Naive thymus-derived CD4-positive, alpha-beta T cell (primary cell): ENCODE measurements around the gene JADE1. TPM values are rescaled to one million over a fixed set of nuclear protein-coding genes. Genes with fewer than 3 reads are reported as not detected.
A peak's percentile ranks its signal among the peaks of the same experiment; 100 is the strongest.

Experiments
- ATAC-seq: fragments of 150-1000 bp; cut with Tn5 transposase; 2 replicates; pipeline ENCODE4 v1.10.0; 2021; ENCODE audit warnings: mild to moderate bottlenecking, moderate library complexity
- CTCF ChIA-PET: fragments of 350-600 bp; sonication (Branson Sonifier 250); formaldehyde crosslinking; loops from one replicate; lab custom pipeline; 2021; ENCODE audit warnings: antibody characterized with exemption; lab: Charles Lee
- POLR2A ChIA-PET: fragments of 350-600 bp; sonication (Branson Sonifier 250); formaldehyde crosslinking; loops from one replicate; lab custom pipeline; 2021; ENCODE audit warnings: antibody characterized with exemption, inconsistent platforms; lab: Charles Lee
- DNase-seq, 9 donors: peaks; one replicate each; pipeline versions ENCODE4 v3.0.0 to v3.0.0-alpha.2; 2020 to 2022; ENCODE audit warnings: mixed read lengths in 1 of 9
- H3K27ac ChIP-seq: one replicate; pipeline ENCODE4 v1.7.0; 2013; ENCODE audit warnings: mild to moderate bottlenecking, low read depth, low read length, moderate library complexity
- H3K27me3 ChIP-seq, 2 donors: one replicate each; pipeline ENCODE4 v1.7.0; 2013; ENCODE audit warnings: low read length in 2 of 2, mild to moderate bottlenecking in 2 of 2, moderate library complexity in 2 of 2; ENCODE audit not compliant: control insufficient read depth in 2 of 2, insufficient read depth in 2 of 2
- H3K36me3 ChIP-seq, 3 experiments: 1 replicate in 2 of 3; 2 replicates in 1 of 3; pipeline ENCODE4 v1.7.0; 2013; ENCODE audit warnings: low read length in 3 of 3, mild to moderate bottlenecking in 3 of 3, moderate library complexity in 1 of 3; ENCODE audit not compliant: insufficient read depth in 3 of 3, control insufficient read depth in 2 of 3
- H3K4me1 ChIP-seq, 2 donors: one replicate each; pipeline ENCODE4 v1.7.0; 2013; ENCODE audit warnings: low read length in 2 of 2, mild to moderate bottlenecking in 2 of 2, moderate library complexity in 1 of 2; ENCODE audit not compliant: control insufficient read depth in 2 of 2, insufficient read depth in 2 of 2
- H3K4me3 ChIP-seq: 2 replicates; pipeline ENCODE4 v1.7.0; 2013; ENCODE audit warnings: mild to moderate bottlenecking, low read length
- H3K9me3 ChIP-seq, 3 experiments: 1 replicate in 2 of 3; 2 replicates in 1 of 3; pipeline ENCODE4 v1.7.0; 2013; ENCODE audit warnings: low read length in 3 of 3; ENCODE audit not compliant: control insufficient read depth in 2 of 3
- H3K27ac Mint-ChIP-seq, 9 donors: one replicate each; pipeline ENCODE4 v1.8.0; 2020 to 2022; ENCODE audit warnings: mixed read lengths in 9 of 9, mild to moderate bottlenecking in 8 of 9, moderate library complexity in 5 of 9, inconsistent platforms in 2 of 9
- H3K27me3 Mint-ChIP-seq, 5 donors: one replicate each; pipeline ENCODE4 v1.8.0; 2021 to 2022; ENCODE audit warnings: mixed read lengths in 5 of 5, mild to moderate bottlenecking in 1 of 5
- H3K36me3 Mint-ChIP-seq, 5 donors: one replicate each; pipeline ENCODE4 v1.8.0; 2020 to 2022; ENCODE audit warnings: mixed read lengths in 5 of 5, mild to moderate bottlenecking in 3 of 5, inconsistent platforms in 1 of 5
- H3K4me1 Mint-ChIP-seq, 7 donors: one replicate each; pipeline ENCODE4 v1.8.0; 2020 to 2022; ENCODE audit warnings: mixed read lengths in 7 of 7, mild to moderate bottlenecking in 3 of 7, inconsistent platforms in 1 of 7
- H3K4me3 Mint-ChIP-seq, 10 donors: one replicate each; pipeline ENCODE4 v1.8.0; 2020 to 2022; ENCODE audit warnings: mild to moderate bottlenecking in 10 of 10, mixed read lengths in 10 of 10, moderate library complexity in 6 of 10, inconsistent platforms in 2 of 10
- H3K9me3 Mint-ChIP-seq, 11 donors: one replicate each; pipeline ENCODE4 v1.8.0; 2020 to 2022; ENCODE audit warnings: mixed read lengths in 11 of 11, mild to moderate bottlenecking in 4 of 11, inconsistent platforms in 1 of 11, moderate library complexity in 1 of 11
- intact Hi-C, 2 donors: fragments of 100-400 bp; cut with micrococcal nuclease; formaldehyde crosslinking; loops; one replicate each; pipeline ENCODE4 v1.15.1; 2023
- polyA plus RNA-seq, 2 donors: library from polyadenylated mRNA; unstranded; fragments of 300-500 nt; fragmentation: Illumina TruSeq; gene quantifications; one replicate each; pipeline ENCODE4 v1.2.3, GENCODE V29; 2021
- total RNA-seq, 6 experiments: library from RNA in 5 of 6; stranded (reverse) in 5 of 6; gene quantifications; 1 replicate in 5 of 6; 2 replicates in 1 of 6; pipeline ENCODE4 v1.2.3 and lab custom pipeline; 2021 to 2026

JADE1 gene
- total and polyA plus RNA-seq, 7 experiments from 2014 or later, result 34.5 to 79.5 (median 55.8) TPM

DNA sequence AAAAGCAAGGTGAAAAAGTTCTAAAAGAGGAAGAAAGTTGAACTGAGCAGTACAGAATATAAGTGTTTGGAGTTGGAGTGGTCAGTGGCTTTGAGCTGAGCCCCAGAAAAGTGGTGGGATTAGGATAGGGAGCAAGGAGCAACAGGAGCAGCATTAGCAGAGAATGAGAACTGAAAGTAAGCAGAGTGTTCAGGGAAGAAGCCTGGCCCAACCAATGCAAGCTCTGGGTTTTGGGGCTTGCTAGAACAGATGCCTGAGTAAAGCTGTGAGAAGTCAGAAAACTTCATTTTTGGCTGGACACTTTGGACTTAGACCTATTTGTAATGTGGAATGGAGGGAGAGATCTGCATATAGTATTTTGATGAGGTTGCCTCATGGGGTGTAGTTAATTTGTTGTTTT lies 17.8 kb downstream of the JADE1 start:
- Histone ChIP-seq H3K9me3 (no peaks in the 10 kb centered on the region), H3K36me3 (peaks cover 0 to 23% (median 4%) of the 10 kb centered on the region in 3 experiments), H3K27me3 (no peaks in the 10 kb centered on the region), H3K4me1 (peaks cover 6 to 17% of the 10 kb centered on the region in 2 donors), H3K27ac (no peak overlapping the region), H3K4me3 (no peak overlapping the region)
- CTCF ChIA-PET, result no interaction called here
- Mint-ChIP-seq H3K27ac (peak overlapping the region; percentile 2 to 74 (median 14)), H3K27me3 (no peaks in the 10 kb centered on the region), H3K4me3 (peak overlapping the region in 5 of 10 donors; percentile 10 to 26 (median 22)), H3K9me3 (peaks cover 0 to 13% (median 0%) of the 10 kb centered on the region in 11 donors), H3K4me1 (peaks cover 50 to 95% (median 87%) of the 10 kb centered on the region in 7 donors), H3K36me3 (peaks cover 0 to 44% (median 26%) of the 10 kb centered on the region in 5 donors)
- no peak for DNase-seq
- ATAC-seq, result no peak
- intact Hi-C loops, result loop anchor here in 1 of 2 donors (2.0 to 5.0 kb wide), 2 partner anchors 14 to 490 kb away; no protein-coding TSS in a partner anchor
- POLR2A ChIA-PET, result no interaction called here

DNA sequence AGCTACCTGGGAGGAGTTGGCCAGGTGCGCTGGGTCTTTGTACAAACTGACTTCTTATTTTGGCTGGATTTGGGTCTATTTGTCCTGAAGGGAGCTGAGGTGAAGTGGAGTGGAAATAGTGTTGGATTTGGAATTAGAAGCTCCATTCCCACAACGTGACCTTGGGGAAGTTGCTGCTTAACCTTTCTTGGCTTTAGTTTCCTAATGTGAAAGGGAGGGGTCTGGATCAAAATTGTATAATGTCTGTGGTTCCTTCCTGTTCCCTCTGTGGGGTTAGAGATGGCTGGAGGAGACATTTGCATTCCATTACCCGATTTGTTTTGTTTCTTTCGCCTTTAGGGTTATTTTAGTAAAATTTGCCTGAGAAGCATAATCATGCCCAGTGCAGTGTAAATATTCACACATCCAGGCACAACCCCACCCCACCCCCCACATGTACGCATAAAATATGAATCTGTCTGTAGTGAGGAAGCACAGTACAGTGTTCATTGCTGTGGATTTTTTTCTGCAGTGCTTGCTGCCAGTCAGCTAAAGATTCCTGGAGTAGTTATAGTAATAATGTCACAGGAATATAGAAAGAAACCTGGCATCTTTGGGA lies 21.5 kb downstream of the JADE1 start:
- ATAC-seq (no peak), DNase-seq (no peak)
- H3K4me1 Mint-ChIP-seq, result peaks cover 39 to 89% (median 80%) of the 10 kb centered on the region in 7 donors
- no peaks in the 10 kb centered on the region for H3K27me3 ChIP-seq
- H3K4me3 ChIP-seq, result no peak overlapping the region
- H3K27ac ChIP-seq, result no peak overlapping the region
- H3K9me3 Mint-ChIP-seq, result peaks cover 0 to 13% (median 0%) of the 10 kb centered on the region in 11 donors
- peaks cover 0 to 55% (median 20%) of the 10 kb centered on the region in 3 experiments for H3K36me3 ChIP-seq
- intact Hi-C loops, result no loop called here
- peak overlapping the region in 5 of 10 donors; percentile 0 to 41 (median 24) for H3K4me3 Mint-ChIP-seq
- peaks cover 4 to 58% (median 34%) of the 10 kb centered on the region in 5 donors for H3K36me3 Mint-ChIP-seq
- no peaks in the 10 kb centered on the region for H3K9me3 ChIP-seq
- H3K27me3 Mint-ChIP-seq, result no peaks in the 10 kb centered on the region
- H3K4me1 ChIP-seq, result peaks cover 4 to 17% of the 10 kb centered on the region in 2 donors
- ChIA-PET POLR2A (no interaction called here), CTCF (interaction anchor here (0.6 kb wide), 1 partner anchor 156 kb away, joined by 4 read pairs; no protein-coding TSS in a partner anchor)
- peak overlapping the region in 8 of 9 donors; percentile 0 to 74 (median 48) for H3K27ac Mint-ChIP-seq

DNA sequence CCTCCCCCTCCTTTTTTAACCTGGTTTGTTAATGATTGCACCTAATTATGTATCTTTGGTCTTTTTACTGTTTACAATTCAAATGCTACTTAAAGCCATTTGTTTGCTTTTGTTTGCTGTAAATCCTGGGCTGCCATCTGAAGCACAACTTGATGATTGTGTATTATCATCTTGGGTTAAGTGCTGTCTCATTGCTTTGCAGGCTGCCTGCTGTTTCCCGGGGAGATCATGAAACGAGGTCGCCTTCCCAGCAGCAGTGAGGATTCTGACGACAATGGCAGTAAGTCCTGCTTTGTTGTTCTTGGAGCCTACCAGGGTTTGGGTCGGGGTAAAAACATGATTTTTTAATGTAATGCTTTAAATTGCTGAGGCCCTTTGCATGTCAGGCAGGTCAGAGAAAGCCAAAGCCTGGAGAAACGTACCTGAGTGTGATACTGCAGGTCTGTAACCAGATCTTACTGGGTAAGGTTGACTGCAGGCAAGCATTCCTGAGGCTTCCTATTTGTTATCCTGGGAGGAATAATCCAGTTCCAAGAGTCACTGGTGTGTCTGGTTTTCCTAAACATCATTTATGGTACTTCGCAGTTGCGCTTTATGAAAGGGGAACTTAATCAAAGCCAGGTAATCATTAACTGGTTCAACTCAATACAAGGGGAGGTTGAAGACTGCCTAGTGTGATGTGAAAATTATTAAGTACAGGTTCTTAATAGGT lies 22.2 kb downstream of the JADE1 start:
- Histone ChIP-seq H3K4me1 (peaks cover 4 to 15% of the 10 kb centered on the region in 2 donors), H3K9me3 (no peaks in the 10 kb centered on the region), H3K27ac (no peak overlapping the region), H3K27me3 (no peaks in the 10 kb centered on the region), H3K4me3 (no peak overlapping the region), H3K36me3 (peaks cover 0 to 55% (median 20%) of the 10 kb centered on the region in 3 experiments)
- H3K9me3 Mint-ChIP-seq, result peaks cover 0 to 13% (median 0%) of the 10 kb centered on the region in 11 donors
- peak overlapping the region in 2 of 10 donors; percentile 4 to 11 for H3K4me3 Mint-ChIP-seq
- ChIA-PET POLR2A (interaction anchor here (0.8 to 0.9 kb wide), 2 partner anchors 13 to 22 kb away, joined by 3 to 8 read pairs; partner anchors contain the start of gene JADE1), CTCF (no interaction called here)
- ATAC-seq (no peak), DNase-seq (no peak)
- peak overlapping the region in 6 of 9 donors; percentile 0 to 61 (median 33) for H3K27ac Mint-ChIP-seq
- intact Hi-C loops, result no loop called here
- peaks cover 4 to 62% (median 35%) of the 10 kb centered on the region in 5 donors for H3K36me3 Mint-ChIP-seq
- no peaks in the 10 kb centered on the region for H3K27me3 Mint-ChIP-seq
- peaks cover 34 to 89% (median 80%) of the 10 kb centered on the region in 7 donors for H3K4me1 Mint-ChIP-seq

DNA sequence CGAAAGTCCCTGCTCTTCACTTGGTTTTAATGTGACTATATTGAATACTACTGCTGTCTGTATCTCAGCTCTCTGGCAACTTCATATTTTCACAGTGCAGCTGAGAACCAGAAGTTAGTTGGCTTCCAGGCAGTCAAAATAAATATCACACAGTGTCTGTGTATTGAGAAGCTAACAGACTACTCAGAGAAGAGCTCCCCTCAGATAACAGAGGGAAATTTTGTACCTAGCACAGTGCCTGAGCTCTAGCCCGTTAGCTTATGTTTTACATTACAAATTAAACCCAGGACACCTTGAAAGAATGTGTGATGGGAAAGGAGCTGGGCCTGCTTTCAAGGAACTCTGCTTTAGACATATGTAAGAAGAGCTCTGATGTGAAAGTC lies 22.7 kb downstream of the JADE1 start:
- peaks cover 1 to 12% of the 10 kb centered on the region in 2 donors for H3K4me1 ChIP-seq
- ATAC-seq (no peak), DNase-seq (no peak)
- ChIA-PET CTCF (no interaction called here), POLR2A (interaction anchor here (0.8 to 0.9 kb wide), 2 partner anchors 13 to 22 kb away, joined by 3 to 8 read pairs; partner anchors contain the start of gene JADE1)
- H3K9me3 ChIP-seq, result no peaks in the 10 kb centered on the region
- intact Hi-C loops, result no loop called here
- H3K27me3 ChIP-seq, result no peaks in the 10 kb centered on the region
- H3K36me3 Mint-ChIP-seq, result peaks cover 4 to 62% (median 31%) of the 10 kb centered on the region in 5 donors
- H3K27ac ChIP-seq, result no peak overlapping the region
- peak overlapping the region in 5 of 9 donors; percentile 1 to 78 (median 54) for H3K27ac Mint-ChIP-seq
- peaks cover 31 to 89% (median 80%) of the 10 kb centered on the region in 7 donors for H3K4me1 Mint-ChIP-seq
- H3K4me3 Mint-ChIP-seq, result no peak overlapping the region
- H3K36me3 ChIP-seq, result peaks cover 0 to 58% (median 20%) of the 10 kb centered on the region in 3 experiments
- no peak overlapping the region for H3K4me3 ChIP-seq
- no peaks in the 10 kb centered on the region for H3K27me3 Mint-ChIP-seq
- H3K9me3 Mint-ChIP-seq, result peaks cover 0 to 13% (median 0%) of the 10 kb centered on the region in 11 donors

DNA sequence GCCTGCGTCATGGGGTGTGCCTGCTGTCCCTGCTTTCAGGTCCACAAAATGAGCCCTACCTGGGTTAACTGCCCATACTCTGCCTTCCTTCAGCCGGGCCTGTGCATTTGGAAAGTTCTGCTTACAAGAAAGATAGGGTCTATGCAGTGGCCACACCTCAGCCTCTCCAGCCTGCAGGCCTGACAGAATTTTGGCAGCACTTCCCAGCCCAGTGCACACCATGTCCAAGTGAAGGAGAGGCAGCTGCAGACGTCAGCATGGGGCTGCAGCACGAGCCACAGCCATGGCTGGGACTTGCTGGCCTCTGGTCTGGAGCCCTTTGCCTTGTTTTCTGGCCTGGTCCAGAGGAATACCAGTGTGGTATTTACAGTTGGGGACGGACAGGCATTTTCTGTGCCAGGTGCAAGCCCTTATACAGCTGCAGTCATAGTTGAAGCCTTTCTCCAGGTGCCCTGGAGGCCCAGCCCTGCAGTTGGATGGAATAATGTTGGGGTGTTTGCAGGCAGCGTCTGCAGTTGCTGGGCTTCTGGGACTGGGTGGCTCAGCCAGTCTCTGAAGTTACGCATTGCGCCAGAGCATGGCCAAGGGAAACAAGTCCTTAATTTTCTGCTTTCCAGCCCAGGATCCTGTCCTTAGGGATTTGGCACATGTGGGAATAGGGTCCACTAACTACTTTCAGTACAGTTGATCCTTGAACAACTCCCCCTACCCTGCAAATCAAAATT lies 26.2 kb downstream of the JADE1 start:
- Mint-ChIP-seq H3K27ac (peak overlapping the region in 4 of 9 donors; percentile 30 to 74 (median 50)), H3K4me3 (peak overlapping the region in 3 of 10 donors; percentile 23 to 43 (median 34)), H3K36me3 (peaks cover 4 to 34% (median 10%) of the 10 kb centered on the region in 5 donors), H3K4me1 (peaks cover 38 to 91% (median 81%) of the 10 kb centered on the region in 7 donors), H3K9me3 (no peaks in the 10 kb centered on the region), H3K27me3 (no peaks in the 10 kb centered on the region)
- Histone ChIP-seq H3K36me3 (peaks cover 0 to 52% (median 20%) of the 10 kb centered on the region in 3 experiments), H3K4me3 (no peak overlapping the region), H3K4me1 (peaks cover 9 to 27% of the 10 kb centered on the region in 2 donors), H3K27ac (no peak overlapping the region), H3K27me3 (no peaks in the 10 kb centered on the region), H3K9me3 (no peaks in the 10 kb centered on the region)
- intact Hi-C loops, result no loop called here
- no peak for ATAC-seq
- ChIA-PET POLR2A (interaction anchor here (0.6 kb wide), 1 partner anchor 26 kb away, joined by 3 read pairs; the partner anchor contains the start of gene JADE1), CTCF (no interaction called here)
- no peak for DNase-seq

DNA sequence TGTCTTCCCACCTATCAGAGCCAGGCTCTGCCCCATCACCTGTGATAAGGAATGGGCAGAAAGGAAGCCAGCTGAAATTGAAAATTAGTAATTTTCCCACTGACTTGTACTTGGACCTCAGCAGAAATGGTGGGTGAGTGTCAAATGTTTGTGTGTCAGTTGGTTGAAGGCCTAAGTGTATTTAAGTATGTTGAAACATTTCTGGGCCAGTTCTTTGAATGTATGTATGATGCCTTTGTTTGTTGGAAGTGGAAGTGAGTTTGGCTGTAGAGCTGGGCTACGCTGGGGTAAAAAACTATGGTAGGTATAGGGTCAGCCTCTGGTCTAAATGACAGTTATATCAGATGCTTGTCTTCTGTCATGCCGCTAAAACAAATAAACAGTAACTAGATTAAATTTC lies 27.7 kb downstream of the JADE1 start:
- Mint-ChIP-seq H3K27me3 (no peaks in the 10 kb centered on the region), H3K4me3 (peak overlapping the region in 1 of 10 donors; percentile 26), H3K36me3 (peaks cover 4 to 29% (median 10%) of the 10 kb centered on the region in 5 donors), H3K9me3 (no peaks in the 10 kb centered on the region), H3K4me1 (peaks cover 43 to 89% (median 77%) of the 10 kb centered on the region in 7 donors), H3K27ac (peak overlapping the region in 7 of 9 donors; percentile 8 to 51 (median 29))
- intact Hi-C loops, result no loop called here
- DNase-seq, result no peak
- Histone ChIP-seq H3K4me3 (no peak overlapping the region), H3K4me1 (peaks cover 15 to 26% of the 10 kb centered on the region in 2 donors), H3K27me3 (no peaks in the 10 kb centered on the region), H3K27ac (no peak overlapping the region), H3K9me3 (no peaks in the 10 kb centered on the region), H3K36me3 (peaks cover 0 to 44% (median 16%) of the 10 kb centered on the region in 3 experiments)
- no peak for ATAC-seq
- POLR2A ChIA-PET, result no interaction called here
- CTCF ChIA-PET, result interaction anchor here (0.5 to 0.7 kb wide), 2 partner anchors 25 to 647 kb away, joined by 3 read pairs; no protein-coding TSS in a partner anchor
